ENCODE results near the gene GASK1A. TPM values are rescaled to one million over a fixed set of nuclear protein-coding genes. Genes with fewer than 3 reads are reported as not detected.

Gene GASK1A
- total and polyA plus RNA-seq, 2 of the 4 experiments (the other 2 are of a cell fraction): 0.18 to 0.19 TPM

DNA sequence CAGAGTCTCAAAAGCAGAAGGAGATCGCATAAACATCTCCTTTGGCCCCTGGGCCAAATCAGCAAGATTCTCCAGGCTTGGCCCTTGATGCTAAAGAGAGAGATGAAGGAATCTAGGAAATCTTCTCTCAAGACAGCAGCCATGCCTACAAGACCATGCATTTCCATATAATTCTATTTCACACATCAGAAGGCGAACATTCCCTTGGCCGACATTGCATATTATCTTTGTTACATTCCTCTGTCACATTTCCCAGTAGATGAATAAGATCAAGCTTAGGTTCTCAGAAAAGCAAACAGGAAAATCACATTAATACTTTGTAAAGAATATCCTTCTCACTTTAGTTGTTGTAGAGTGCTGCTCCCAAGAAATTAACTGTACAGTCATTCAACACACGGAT is 21.3 kb downstream of the GASK1A start:
- dilution Hi-C loops (cut with HindIII; ENCODE audit: low sequenced_read_pairs, unreplicated experiment): no loop called here
- Histone ChIP-seq H3K23ac (ENCODE audit: low read depth, low read length) (no peak overlapping the region), H2AFZ (replicated peaks; ENCODE audit: low read length, poor library complexity) (no peak overlapping the region), H3K4me1 (ENCODE audit: control insufficient read depth, insufficient read depth, low read length) (peaks cover 6% of the 10 kb centered on the region; the same call in 1 of the 2 replicates), H3K4ac (ENCODE audit: low read depth, low read length) (no peak overlapping the region), H2BK20ac (ENCODE audit: low read depth, low read length) (no peak overlapping the region), H3K14ac (replicated peaks; ENCODE audit: low read depth, low read length) (no peak overlapping the region), H3K4me2 (ENCODE audit: low read depth, low read length) (no peak overlapping the region), H3K27ac (ENCODE audit: insufficient read depth, low read length) (no peak overlapping the region; the same call in 1 of the 2 replicates), H3K9me1 (ENCODE audit: insufficient read depth, low read length) (no peaks in the 10 kb centered on the region), H3K4me3 (ENCODE audit: insufficient read depth, low read depth, low read length) (no peak overlapping the region), H2BK5ac (ENCODE audit: low read depth, low read length, poor library complexity, severe bottlenecking) (no peak overlapping the region), H3K18ac (ENCODE audit: low read depth, low read length) (no peak overlapping the region; the same call in 1 of the 2 replicates), H3K56ac (ENCODE audit: extremely low read depth, insufficient read depth, low read length) (no peak overlapping the region), H4K8ac (ENCODE audit: low read depth in 2 of 2, low read length in 2 of 2) (no peak overlapping the region), H2AK9ac (replicated peaks; ENCODE audit: low read depth, low read length, poor library complexity) (no peak overlapping the region), H3K36me3 (ENCODE audit: control insufficient read depth, insufficient read depth, low read length) (no peaks in the 10 kb centered on the region), H3K9ac (ENCODE audit: low read depth, low read length) (no peak overlapping the region), H4K20me1 (ENCODE audit: insufficient read depth, low read length) (no peaks in the 10 kb centered on the region), H2BK120ac (ENCODE audit: low read depth, low read length) (no peak overlapping the region), H2BK15ac (ENCODE audit: low read depth, low read length) (no peak overlapping the region), H3K9me3 (ENCODE audit: control insufficient read depth, insufficient read depth, low read length) (no peaks in the 10 kb centered on the region), H2AK5ac (ENCODE audit: low read depth, low read length) (no peak overlapping the region), H4K5ac (ENCODE audit: low read depth, low read length) (no peak overlapping the region), H4K91ac (ENCODE audit: insufficient read depth, low read depth, low read length) (no peak overlapping the region), H3K79me1 (ENCODE audit: low read depth in 1 of 2, low read length in 2 of 2) (no peaks in the 10 kb centered on the region), H3K27me3 (ENCODE audit: control insufficient read depth, insufficient read depth, low read length) (no peaks in the 10 kb centered on the region; the same call in 1 of the 2 replicates)
- ATAC-seq (ENCODE audit: low read depth): no peak
- DNase-seq: no peak
- BruUV-seq (replicated peaks): no TSS peak
- CTCF ChIA-PET: no interaction called here
- TF ChIP-seq RCOR1 (IDR thresholded peaks at IDR 0.05; ENCODE audit: insufficient replicate concordance, low read length) (no peak), SMC3 (IDR thresholded peaks at IDR 0.05; ENCODE audit: low read depth, low read length) (no peak), RFX5 (IDR thresholded peaks at IDR 0.05; ENCODE audit: low read depth, low read length) (no peak), MAFK (IDR thresholded peaks at IDR 0.05; ENCODE audit: low read depth, low read length) (no peak), POLR2A (IDR thresholded peaks at IDR 0.05; ENCODE audit: low read depth, low read length) (no peak), ELK1 (IDR thresholded peaks at IDR 0.05; ENCODE audit: borderline replicate concordance, low read depth, low read length) (no peak), BHLHE40 (IDR thresholded peaks at IDR 0.05; ENCODE audit: low read depth, low read length) (no peak), MXI1 (IDR thresholded peaks at IDR 0.05; ENCODE audit: borderline replicate concordance, low read depth, low read length) (no peak), CHD1 (IDR thresholded peaks at IDR 0.05; ENCODE audit: low read depth, low read length) (no peak), CEBPB (IDR thresholded peaks at IDR 0.05; ENCODE audit: low read depth, low read length) (no peak), NFE2L2 (IDR thresholded peaks at IDR 0.05; ENCODE audit: low read depth, low read length) (no peak), CTCF (conservative IDR thresholded peaks at IDR 0.05; ENCODE audit: low read depth, low read length) (no peak)
- TF ChIP-seq, protein P1, sequence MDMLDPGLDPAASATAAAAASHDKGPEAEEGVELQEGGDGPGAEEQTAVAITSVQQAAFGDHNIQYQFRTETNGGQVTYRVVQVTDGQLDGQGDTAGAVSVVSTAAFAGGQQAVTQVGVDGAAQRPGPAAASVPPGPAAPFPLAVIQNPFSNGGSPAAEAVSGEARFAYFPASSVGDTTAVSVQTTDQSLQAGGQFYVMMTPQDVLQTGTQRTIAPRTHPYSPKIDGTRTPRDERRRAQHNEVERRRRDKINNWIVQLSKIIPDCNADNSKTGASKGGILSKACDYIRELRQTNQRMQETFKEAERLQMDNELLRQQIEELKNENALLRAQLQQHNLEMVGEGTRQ (IDR thresholded peaks at IDR 0.05; ENCODE audit: low read depth, low read length): no peak
- intact Hi-C loops (cut with micrococcal nuclease): loop anchor here (5.0 kb wide), 1 partner anchor 92 kb away; no protein-coding TSS in a partner anchor
- WGBS, 2 experiments (ENCODE audit: extremely low coverage in 2 of 2, insufficient read length in 1 of 2): no CpG with 5 or more reads among the region's 4 CpGs
- POLR2A ChIA-PET (ENCODE audit: unreplicated experiment): no interaction called here
- in situ Hi-C loops (cut with MboI; ENCODE audit: low sequenced_read_pairs): no loop called here

Data from IMR-90 (cell line).